SK-N-SH (cell line): ENCODE data around the gene SALL3.

Source experiments
- CTCF ChIP-seq: fragments of 200-600 bp; sonication (generic); IDR thresholded peaks from 2 replicates; pipeline ENCODE4 v1.6.1; 2017; ENCODE audit warnings: antibody characterized with exemption, mild to moderate bottlenecking, moderate library complexity
- EP300 ChIP-seq, 2 experiments: IDR thresholded peaks; 2 replicates each; pipeline versions ENCODE4 v1.4.0 to v1.6.1; 2012; ENCODE audit warnings: borderline replicate concordance in 1 of 2, low read depth in 1 of 2, low read length in 1 of 2
- EZH2phosphoT487 ChIP-seq: fragments of 200-600 bp; sonication (generic); IDR thresholded peaks from 2 replicates; pipeline ENCODE4 v1.6.1; 2017; ENCODE audit warnings: low read depth, mixed run types, mild to moderate bottlenecking, antibody characterized with exemption, moderate library complexity, borderline replicate concordance
- FOXJ3 ChIP-seq: sonication (generic); formaldehyde crosslinking; IDR thresholded peaks from 2 replicates; pipeline ENCODE4 v1.5.1; 2020; ENCODE audit warnings: mild to moderate bottlenecking, missing genetic modification reagents
- GABPA ChIP-seq: IDR thresholded peaks from 2 replicates; pipeline ENCODE4 v1.4.0; 2012; ENCODE audit warnings: low read depth, mild to moderate bottlenecking
- MAX ChIP-seq: IDR thresholded peaks from 2 replicates; pipeline ENCODE4 v1.4.0; 2012; ENCODE audit warnings: low read depth
- MXI1 ChIP-seq: IDR thresholded peaks from 2 replicates; pipeline ENCODE4 v1.6.1; 2012; ENCODE audit warnings: mild to moderate bottlenecking, low read depth, low read length, improper control_type of control experiment
- RAD21 ChIP-seq: IDR thresholded peaks from 2 replicates; pipeline ENCODE4 v1.6.1; 2012; ENCODE audit warnings: mild to moderate bottlenecking, low read length
- RCOR1 ChIP-seq: fragments of 150-350 bp; IDR thresholded peaks from 2 replicates; pipeline ENCODE4 v1.6.1; 2017; ENCODE audit warnings: antibody characterized with exemption, low read length
- REST ChIP-seq: IDR thresholded peaks from 2 replicates; pipeline ENCODE4 v1.6.1; 2012; ENCODE audit warnings: mild to moderate bottlenecking, low read depth, low read length, moderate library complexity
- RFX5 ChIP-seq: IDR thresholded peaks from 2 replicates; pipeline ENCODE4 v1.6.1; 2012; ENCODE audit warnings: mild to moderate bottlenecking, improper control_type of control experiment, low read length
- SIN3A ChIP-seq: IDR thresholded peaks from 2 replicates; pipeline ENCODE4 v1.6.1; 2012; ENCODE audit warnings: low read depth, mild to moderate bottlenecking, low read length, moderate library complexity, borderline replicate concordance
- SMC3 ChIP-seq: IDR thresholded peaks from 2 replicates; pipeline ENCODE4 v1.6.1; 2012; ENCODE audit warnings: low read depth, low read length, improper control_type of control experiment
- TEAD4 ChIP-seq: IDR thresholded peaks from 2 replicates; pipeline ENCODE4 v1.4.0; 2012; ENCODE audit warnings: mild to moderate bottlenecking, borderline replicate concordance; ENCODE audit not compliant: insufficient read depth

GRCh38 chr18:78980279-78980771, 707 bp downstream of the SALL3 start:
- no peak for TF ChIP-seq GABPA
- TF ChIP-seq TEAD4 = no peak
- no peak for TF ChIP-seq CTCF
- TF ChIP-seq EZH2phosphoT487 = no peak
- no peak for TF ChIP-seq RFX5
- TF ChIP-seq EP300 (IDR thresholded peaks at IDR 0.05; ENCODE audit: borderline replicate concordance in 1 of 2, low read depth in 1 of 2, low read length in 1 of 2) = no peak
- no peak for TF ChIP-seq RCOR1
- TF ChIP-seq RAD21 = no peak
- TF ChIP-seq FOXJ3 (CRISPR knock-in tag) = no peak
- TF ChIP-seq SMC3 = no peak
- TF ChIP-seq MAX = no peak
- TF ChIP-seq REST = no peak
- TF ChIP-seq SIN3A = no peak
- no peak for TF ChIP-seq MXI1
